HG02970 (cell line): ENCODE data around the gene DCC.

ENCODE experiments used
- ATAC-seq: cut with Tn5 transposase; IDR thresholded peaks from one replicate; pipeline ENCODE4 v1.9.1; 2021; ENCODE audit warnings: mild to moderate bottlenecking, moderate library complexity, moderate number of reproducible peaks; ENCODE audit not compliant: unreplicated experiment, low FRiP score

DCC gene

GRCh38 chr18:52577795-52578194 is 237.8 kb downstream of the DCC start:
- no peak for ATAC-seq

GRCh38 chr18:52582061-52582460 is 242.1 kb downstream of the DCC start:
- no peak for ATAC-seq

GRCh38 chr18:52582516-52582915 is 242.5 kb downstream of the DCC start:
- no peak for ATAC-seq

- ATAC-seq: no peak
Measured at GRCh38 chr18:52588931-52589330, 248.9 kb downstream of the DCC start.

GRCh38 chr18:52596748-52597435 is 256.9 kb downstream of the DCC start:
- ATAC-seq: no peak

GRCh38 chr18:52598921-52599320 is 258.9 kb downstream of the DCC start:
- no peak for ATAC-seq

- ATAC-seq: no peak
Measured at GRCh38 chr18:52602820-52603219, 262.8 kb downstream of the DCC start.

GRCh38 chr18:52605345-52605744 is 265.3 kb downstream of the DCC start:
- ATAC-seq: no peak

- ATAC-seq: no peak
Measured at GRCh38 chr18:52607985-52608384, 268.0 kb downstream of the DCC start.

- no peak for ATAC-seq
Measured at GRCh38 chr18:52610451-52611115, 270.6 kb downstream of the DCC start.

GRCh38 chr18:52612406-52612805 is 272.4 kb downstream of the DCC start:
- no peak for ATAC-seq

GRCh38 chr18:52615321-52615720 is 275.3 kb downstream of the DCC start:
- no peak for ATAC-seq

- no peak for ATAC-seq
Measured at GRCh38 chr18:52615943-52616342, 275.9 kb downstream of the DCC start.

GRCh38 chr18:52617931-52618330 is 277.9 kb downstream of the DCC start:
- ATAC-seq: no peak

GRCh38 chr18:52620926-52621439 is 281.0 kb downstream of the DCC start:
- ATAC-seq: no peak

GRCh38 chr18:52624702-52625101 is 284.7 kb downstream of the DCC start:
- ATAC-seq: no peak

- no peak for ATAC-seq
Measured at GRCh38 chr18:52636536-52636935, 296.5 kb downstream of the DCC start.

GRCh38 chr18:52648201-52648600 is 308.2 kb downstream of the DCC start:
- no peak for ATAC-seq

GRCh38 chr18:52652391-52652790 is 312.4 kb downstream of the DCC start:
- no peak for ATAC-seq

- no peak for ATAC-seq
Measured at GRCh38 chr18:52657043-52657805, 317.2 kb downstream of the DCC start.

GRCh38 chr18:52667463-52668065 is 327.6 kb downstream of the DCC start:
- ATAC-seq: no peak
